ENCODE measurements around the gene SMNDC1. TPM values are rescaled to one million over a fixed set of nuclear protein-coding genes. Genes with fewer than 3 reads are reported as not detected.

The SMNDC1 gene
- total RNA-seq, 4 donors from 2014 or later, result 15.8 to 24.6 (median 18.2) TPM

DNA sequence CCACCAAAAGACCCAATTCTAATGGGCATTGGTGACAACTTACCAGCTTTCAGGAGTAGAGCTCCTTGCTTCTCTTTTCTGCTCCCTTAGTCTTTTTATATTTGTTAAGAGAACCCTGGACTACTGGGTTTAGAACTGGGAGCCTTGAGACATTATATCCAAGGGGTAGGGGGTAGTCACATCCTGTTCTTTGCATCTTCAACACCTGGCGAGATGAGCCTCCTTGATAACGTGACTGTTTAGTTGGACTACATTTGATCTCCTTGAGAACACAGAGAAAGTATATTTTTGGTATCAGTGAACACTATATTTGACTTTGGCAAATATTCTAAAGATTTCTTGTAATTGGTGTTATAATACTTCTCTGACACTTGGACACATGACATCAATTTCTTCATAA lies 9.0 kb upstream of the SMNDC1 start:
- TF ChIP-seq, protein P1, sequence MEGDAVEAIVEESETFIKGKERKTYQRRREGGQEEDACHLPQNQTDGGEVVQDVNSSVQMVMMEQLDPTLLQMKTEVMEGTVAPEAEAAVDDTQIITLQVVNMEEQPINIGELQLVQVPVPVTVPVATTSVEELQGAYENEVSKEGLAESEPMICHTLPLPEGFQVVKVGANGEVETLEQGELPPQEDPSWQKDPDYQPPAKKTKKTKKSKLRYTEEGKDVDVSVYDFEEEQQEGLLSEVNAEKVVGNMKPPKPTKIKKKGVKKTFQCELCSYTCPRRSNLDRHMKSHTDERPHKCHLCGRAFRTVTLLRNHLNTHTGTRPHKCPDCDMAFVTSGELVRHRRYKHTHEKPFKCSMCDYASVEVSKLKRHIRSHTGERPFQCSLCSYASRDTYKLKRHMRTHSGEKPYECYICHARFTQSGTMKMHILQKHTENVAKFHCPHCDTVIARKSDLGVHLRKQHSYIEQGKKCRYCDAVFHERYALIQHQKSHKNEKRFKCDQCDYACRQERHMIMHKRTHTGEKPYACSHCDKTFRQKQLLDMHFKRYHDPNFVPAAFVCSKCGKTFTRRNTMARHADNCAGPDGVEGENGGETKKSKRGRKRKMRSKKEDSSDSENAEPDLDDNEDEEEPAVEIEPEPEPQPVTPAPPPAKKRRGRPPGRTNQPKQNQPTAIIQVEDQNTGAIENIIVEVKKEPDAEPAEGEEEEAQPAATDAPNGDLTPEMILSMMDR (IDR thresholded peaks at IDR 0.05; ENCODE audit: low read depth), result no peak

DNA sequence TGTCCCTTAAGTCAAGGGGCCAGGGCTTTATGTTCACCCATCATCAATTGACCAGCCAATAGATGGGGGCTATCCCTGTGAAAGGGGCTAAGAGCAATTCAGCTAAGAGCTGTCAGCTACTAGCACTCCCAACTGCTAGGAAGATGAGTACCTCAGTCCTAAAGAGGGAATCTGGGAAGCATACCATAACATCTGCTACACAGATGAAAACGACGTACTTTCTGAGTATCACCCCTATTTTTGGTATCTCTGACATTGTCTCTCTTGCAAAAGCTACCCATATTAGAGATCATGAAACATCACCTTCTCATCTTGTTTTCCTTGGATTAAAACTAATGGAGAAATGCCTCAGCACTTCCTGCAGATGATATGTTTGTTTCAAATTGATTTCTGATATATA lies 7.5 kb upstream of the SMNDC1 start:
- TF ChIP-seq, protein P1 (IDR thresholded peaks at IDR 0.05; ENCODE audit: low read depth), result no peak

DNA sequence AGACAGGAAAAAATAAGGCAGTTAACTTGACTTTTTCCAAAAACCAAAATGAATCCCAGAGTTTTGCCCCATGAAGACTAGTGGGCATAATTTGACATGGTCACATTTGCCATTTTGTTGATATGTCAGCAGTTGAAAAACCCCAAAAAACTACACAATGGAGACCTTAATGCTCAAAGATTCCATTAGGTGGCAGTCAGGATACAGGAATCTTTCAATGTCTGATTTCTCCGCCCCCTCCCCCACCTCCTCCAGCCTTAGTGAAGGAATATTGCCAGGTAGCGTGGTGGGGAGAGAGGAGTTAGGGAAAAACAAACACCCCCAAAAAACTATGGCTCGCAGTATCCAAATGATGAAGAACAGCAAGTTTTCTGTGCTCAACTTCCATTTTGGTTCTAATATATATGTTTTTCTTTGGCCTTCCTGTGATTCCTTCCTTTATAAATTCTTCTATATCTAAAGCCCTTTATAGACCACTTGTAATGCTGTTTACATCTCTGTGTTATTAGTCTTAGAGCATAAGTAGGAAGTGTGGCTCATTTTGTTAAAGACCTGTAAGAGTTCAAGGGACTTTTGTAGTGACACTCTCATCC lies 6.7 kb upstream of the SMNDC1 start:
- TF ChIP-seq, protein P1 (IDR thresholded peaks at IDR 0.05; ENCODE audit: low read depth), result no peak

DNA sequence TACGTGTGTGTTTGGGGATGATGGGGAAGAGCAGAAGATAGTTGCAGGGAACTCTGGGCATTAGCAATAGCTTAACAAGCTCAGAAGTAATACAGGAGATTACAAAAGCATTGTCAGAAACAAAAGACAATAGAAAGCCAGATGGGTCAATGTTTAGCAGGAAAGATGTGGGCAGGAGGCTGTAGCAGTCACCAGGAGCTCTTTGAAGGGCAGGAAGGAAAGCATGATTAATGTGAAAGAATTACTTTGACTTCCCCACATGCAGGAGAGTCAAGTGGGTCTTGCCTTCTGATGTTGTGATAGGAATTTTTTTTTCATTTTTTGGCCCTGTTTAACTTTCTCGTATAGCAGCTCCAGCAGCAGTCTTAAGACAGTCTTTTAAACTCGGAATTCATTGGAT lies 6.0 kb upstream of the SMNDC1 start:
- TF ChIP-seq, protein P1 (IDR thresholded peaks at IDR 0.05; ENCODE audit: low read depth), result no peak

DNA sequence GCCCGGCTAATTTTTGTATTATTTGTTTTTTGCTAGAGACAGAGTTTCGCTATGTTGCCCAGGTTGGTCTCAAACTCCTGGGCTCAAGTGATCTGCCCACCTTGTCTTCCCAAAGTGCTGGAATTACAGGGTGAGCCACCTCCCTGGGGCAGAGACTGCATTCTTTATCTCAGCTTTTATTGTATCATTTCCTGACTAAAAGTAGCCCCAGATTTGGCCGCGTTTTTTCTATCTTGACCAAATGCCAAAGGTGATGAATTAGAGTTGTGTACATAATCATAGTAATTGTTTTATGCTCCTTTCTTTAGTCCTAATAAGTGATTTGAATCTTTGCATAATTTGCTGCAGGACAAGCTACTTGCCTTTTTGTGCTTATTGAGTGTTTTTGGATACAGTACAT lies 3.1 kb upstream of the SMNDC1 start:
- TF ChIP-seq, protein P1 (IDR thresholded peaks at IDR 0.05; ENCODE audit: low read depth), result no peak

DNA sequence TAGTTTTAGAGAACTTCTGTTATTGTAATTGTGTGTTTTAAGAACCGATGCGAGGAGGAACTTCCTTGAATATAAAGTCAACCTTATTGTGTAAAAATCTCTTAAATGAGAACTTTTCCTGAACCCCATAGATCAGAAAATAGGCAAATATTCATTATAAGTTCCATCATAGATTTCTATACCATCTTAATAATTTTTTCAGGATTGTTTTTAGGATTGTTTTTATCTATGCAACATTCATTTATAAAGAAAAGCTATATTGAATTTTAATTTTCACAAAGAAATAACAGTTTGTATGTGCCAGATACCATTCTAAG lies 1.7 kb upstream of the SMNDC1 start:
- TF ChIP-seq, protein P1 (IDR thresholded peaks at IDR 0.05; ENCODE audit: low read depth), result no peak

DNA sequence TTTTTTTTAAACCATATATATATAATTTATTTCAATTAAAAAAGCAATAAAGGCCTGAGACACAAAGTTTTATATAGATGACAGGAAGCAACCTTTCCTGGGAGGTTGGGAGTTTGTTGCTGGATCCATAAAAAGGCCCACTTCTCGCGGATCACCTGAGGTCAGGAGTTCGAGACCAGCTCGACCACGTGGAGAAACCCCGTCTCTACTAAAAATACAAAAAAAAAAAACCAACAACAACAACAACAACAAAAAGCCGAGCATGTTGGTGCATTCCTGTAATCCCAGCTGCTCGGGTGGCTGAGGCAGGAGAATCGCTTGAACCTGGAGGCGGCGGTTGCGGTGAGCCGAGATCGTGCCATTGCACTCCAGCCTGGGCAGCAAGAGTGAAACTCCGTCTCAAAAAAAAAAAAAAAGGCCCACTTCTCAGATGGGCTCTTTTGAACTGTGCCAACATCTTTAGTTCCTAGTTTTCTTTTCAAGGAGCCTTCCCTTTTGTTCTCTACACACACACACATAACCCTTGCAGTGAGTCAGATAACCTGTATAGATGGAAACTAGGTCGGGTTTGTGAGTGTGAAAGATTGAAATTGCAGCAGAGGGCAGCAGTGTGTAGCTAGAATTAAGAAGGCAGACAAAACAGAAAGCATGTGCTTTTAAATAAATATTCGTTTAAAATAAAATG lies 1.2 kb upstream of the SMNDC1 start:
- TF ChIP-seq, protein P1 (IDR thresholded peaks at IDR 0.05; ENCODE audit: low read depth), result no peak

Measured in subcutaneous adipose tissue (tissue), 4 donors.